H4 (cell line): ENCODE measurements around the gene TSPAN13. TPM values are rescaled to one million over a fixed set of nuclear protein-coding genes. Genes with fewer than 3 reads are reported as not detected.
A peak's percentile ranks its signal among the peaks of the same experiment; 100 is the strongest.

ENCODE experiments used
- DNase-seq: peaks from one replicate; pipeline ENCODE4 v3.0.0-alpha.2; 2015; ENCODE audit warnings: low spot score
- total RNA-seq: library from RNA; depleted of rRNA; stranded (reverse); fragments of >200 nt; shearing (Covaris generic); gene quantifications from 2 replicates; pipeline ENCODE4 v1.2.3, GENCODE V29; 2014; rRNA removed

Gene TSPAN13
- 55.0 and 80.5 TPM in 2 replicates for total RNA-seq

DNA sequence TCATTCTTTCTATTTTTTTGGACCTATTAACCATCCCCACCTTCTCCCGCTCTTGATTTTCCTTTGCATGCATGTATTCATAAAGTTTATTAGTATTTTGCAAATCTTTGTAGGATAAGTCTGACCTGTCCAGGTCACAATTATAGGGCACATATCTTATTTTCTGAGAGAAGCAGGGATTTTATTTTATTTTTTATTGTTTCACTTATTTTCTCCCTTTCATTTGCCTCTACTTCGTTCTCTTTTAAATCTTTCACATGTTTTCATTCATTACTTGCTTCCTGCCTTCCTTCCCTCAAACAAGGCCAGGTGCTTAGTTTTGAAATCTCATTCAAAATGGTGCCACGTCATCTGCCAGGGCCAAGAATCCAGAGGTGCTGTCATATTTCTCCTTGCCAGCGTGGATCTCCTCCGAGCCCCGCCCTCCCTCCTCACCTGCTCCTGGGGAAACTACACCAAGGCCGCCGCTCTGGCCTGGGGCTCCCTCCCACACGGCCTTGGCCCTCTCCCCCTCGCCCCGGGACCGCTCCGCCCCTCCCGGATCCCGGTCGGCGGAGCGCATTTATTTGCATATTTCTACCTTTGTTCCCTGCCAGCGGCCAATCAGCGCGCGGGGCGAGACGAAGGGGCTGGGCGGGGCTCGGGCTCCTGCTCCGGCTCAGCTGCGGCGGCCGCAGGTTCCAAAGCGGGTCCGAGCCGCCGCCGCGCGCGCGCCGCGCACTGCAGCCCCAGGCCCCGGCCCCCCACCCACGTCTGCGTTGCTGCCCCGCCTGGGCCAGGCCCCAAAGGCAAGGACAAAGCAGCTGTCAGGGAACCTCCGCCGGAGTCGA lies at the start of gene TSPAN13:
Gene TSPAN13 (plus strand): TSS at position 654 of the 830 bp plus-strand sequence. CDS start 213 bp downstream, outside the sequence.
- DNase-seq, result peak; percentile 93

GRCh38 chr7:16708511-16708910 lies 45.0 kb upstream of the TSPAN13 start:
- DNase-seq, result no peak

- DNase-seq, result peak; percentile 99
Observed at GRCh38 chr7:16708980-16709379, 44.6 kb upstream of the TSPAN13 start.

DNA sequence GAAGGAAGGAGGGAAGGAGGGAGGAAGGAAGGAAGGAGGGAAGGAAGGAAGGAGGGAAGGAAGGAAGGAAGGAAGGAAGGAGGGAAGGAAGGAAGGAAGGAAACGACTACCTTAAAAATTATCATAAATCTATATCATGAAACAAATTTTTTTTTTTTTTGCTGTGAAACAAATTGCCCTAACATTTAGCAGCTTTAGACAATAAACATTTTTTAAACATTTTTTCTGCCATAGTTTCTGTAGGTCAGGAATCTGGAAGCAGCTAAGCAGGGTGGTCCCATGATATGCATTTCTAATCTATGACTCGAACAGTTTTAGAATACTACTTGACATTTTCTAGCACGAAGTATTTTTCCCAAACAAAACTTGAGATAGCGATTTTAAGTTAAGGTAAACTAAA lies 42.9 kb upstream of the TSPAN13 start:
- no peak for DNase-seq

- no peak for DNase-seq
Observed at GRCh38 chr7:16711730-16712129, 41.8 kb upstream of the TSPAN13 start.

GRCh38 chr7:16712916-16713315 lies 40.6 kb upstream of the TSPAN13 start:
- no peak for DNase-seq

DNA sequence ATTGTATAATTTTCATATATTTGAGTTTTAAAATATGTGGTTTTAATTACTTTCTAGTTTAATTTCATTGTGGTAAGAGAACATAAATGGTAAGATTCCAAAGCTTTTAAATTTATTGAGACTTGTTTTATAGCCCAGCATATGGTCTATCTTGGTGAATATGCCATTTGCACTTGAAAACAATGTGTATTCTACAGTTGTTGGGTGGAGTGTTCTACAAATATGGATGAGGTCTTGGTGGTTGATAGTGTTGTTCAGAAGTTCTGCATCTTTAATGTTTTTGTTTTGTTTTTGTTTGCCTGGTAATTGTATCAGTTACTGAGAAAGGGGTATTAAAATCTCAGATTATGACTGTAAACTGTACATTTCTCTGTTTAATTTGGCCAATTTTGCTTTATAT lies 37.6 kb upstream of the TSPAN13 start:
- DNase-seq, result no peak

DNA sequence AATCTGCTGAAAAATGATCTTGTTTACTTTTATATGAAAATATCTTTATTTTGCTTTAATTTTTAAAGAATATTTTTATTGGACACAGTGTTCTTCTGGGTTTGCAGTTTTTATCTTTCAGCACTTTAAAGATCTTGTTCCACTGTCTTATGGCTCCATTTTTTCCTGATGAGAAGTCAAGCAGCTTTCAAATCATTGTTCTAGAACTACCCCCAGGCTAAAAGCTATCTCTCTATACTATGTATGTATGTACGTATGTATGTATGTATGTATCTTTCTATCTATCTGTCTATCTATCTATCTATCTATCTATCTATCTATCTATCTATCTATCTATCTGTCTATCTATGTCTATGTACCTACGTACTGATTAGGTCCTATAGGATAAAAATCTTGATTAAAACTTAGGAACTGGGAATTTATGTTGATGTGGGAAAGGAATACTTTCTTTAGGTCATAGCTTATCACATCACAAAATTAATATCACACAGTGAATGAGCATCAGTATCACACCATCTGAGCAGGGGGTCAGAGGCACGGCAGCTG lies 35.4 kb upstream of the TSPAN13 start:
- DNase-seq, result no peak

DNA sequence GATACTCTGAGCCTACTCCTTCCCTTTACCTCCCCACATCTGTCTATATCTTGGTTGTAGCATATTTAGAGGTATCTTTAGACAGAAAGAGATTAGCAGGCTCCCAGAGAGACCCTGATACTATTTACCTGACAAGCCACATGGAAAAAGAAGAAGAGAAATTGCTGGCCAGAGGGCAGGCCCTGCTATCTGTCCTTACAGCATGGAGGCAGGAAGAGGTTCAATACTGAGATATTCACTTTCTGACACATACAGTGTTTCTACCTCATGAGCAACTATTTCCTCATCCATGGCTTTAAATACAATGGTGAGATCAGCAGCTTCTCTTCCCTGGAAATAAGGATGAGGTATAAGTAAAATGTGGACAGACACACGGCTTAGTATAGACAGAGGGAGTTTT lies 33.9 kb upstream of the TSPAN13 start:
- no peak for DNase-seq

DNA sequence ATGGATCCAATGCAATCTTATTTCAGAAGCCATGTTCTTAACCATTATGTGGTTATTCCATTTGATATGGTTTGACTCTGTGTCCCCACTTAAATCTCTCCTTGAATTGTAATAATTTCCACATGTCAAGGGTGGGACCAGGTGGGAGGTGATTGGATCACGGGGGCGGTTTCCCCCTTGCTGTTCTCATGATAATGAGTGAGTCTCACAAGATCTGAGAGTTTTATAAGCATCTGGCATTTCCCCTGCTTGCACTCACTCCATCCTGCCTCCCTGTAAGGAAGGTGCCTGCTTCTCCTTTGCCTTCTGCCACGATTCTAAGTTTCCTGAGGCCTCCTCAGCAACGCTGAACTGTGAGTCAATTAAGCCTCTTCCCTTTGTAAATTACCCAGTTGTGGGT lies 32.0 kb upstream of the TSPAN13 start:
- no peak for DNase-seq

DNA sequence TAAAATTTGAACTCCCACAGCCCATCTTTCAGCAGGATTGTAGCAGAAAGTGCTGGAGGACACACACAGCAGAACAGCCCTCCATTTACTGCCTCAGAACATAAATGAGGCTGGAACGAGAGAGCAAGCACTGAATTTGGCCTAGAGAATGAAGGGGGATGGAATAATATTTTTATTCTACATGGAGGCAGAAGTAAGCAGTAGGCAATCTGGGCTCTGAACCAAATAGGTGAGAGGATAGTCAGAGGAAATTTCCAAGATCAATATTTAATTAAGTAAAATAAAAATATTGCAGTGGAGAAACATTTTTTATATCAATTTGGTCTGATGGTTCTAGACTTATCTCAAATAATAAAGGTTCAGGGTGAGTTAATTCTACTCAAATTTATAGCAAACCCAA lies 29.2 kb upstream of the TSPAN13 start:
- no peak for DNase-seq

GRCh38 chr7:16726189-16726588 lies 27.4 kb upstream of the TSPAN13 start:
- DNase-seq, result no peak

- DNase-seq, result no peak
Observed at GRCh38 chr7:16727736-16728135, 25.8 kb upstream of the TSPAN13 start.

GRCh38 chr7:16728811-16729210 lies 24.7 kb upstream of the TSPAN13 start:
- DNase-seq, result no peak

DNA sequence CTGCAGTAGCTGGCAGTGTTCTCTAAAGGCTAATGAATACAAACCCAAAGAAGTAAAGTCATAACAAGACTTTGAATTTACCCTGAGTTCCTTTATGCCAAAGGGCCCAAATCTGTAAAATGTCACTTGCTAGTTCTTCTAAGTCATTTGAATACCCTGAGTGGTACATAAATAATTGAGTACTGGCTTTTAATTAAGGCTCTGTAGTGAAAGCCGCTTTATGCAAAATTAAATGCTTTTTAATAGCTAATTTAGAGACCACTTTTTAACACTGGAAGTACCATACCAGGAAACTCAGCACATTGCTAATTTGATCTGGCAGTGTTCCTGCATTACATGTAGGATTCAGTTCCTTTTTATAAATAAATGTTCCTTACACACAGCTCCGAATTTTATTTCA lies 24.0 kb upstream of the TSPAN13 start:
- no peak for DNase-seq

GRCh38 chr7:16730937-16731336 lies 22.6 kb upstream of the TSPAN13 start:
- DNase-seq, result no peak

GRCh38 chr7:16732828-16733227 lies 20.7 kb upstream of the TSPAN13 start:
- DNase-seq, result no peak

GRCh38 chr7:16734148-16734726 lies 19.3 kb upstream of the TSPAN13 start:
- no peak for DNase-seq

GRCh38 chr7:16735020-16735419 lies 18.5 kb upstream of the TSPAN13 start:
- no peak for DNase-seq

GRCh38 chr7:16738011-16738688 lies 15.4 kb upstream of the TSPAN13 start:
- no peak for DNase-seq

GRCh38 chr7:16739863-16740622 lies 13.5 kb upstream of the TSPAN13 start:
- DNase-seq, result peak; percentile 99

- no peak for DNase-seq
Observed at GRCh38 chr7:16740623-16740953, 13.0 kb upstream of the TSPAN13 start.
